Common myeloid progenitor, CD34-positive (primary cell): ENCODE data around the gene FEZ2.
A peak's percentile ranks its signal among the peaks of the same experiment; 100 is the strongest.

ENCODE experiments used
- CTCF ChIA-PET: fragments of 350-600 bp; sonication (Branson Sonifier 250); formaldehyde crosslinking; loops from one replicate; lab custom pipeline; 2021; ENCODE audit warnings: antibody characterized with exemption; lab: Charles Lee
- POLR2A ChIA-PET: fragments of 350-600 bp; sonication (Branson Sonifier 250); formaldehyde crosslinking; loops from one replicate; lab custom pipeline; 2021; ENCODE audit warnings: antibody characterized with exemption; lab: Charles Lee
- DNase-seq, 3 donors: peaks; one replicate each; pipeline versions ENCODE4 v3.0.0 to v3.0.0-alpha.2; 2013
- H3K27ac ChIP-seq, 2 experiments: 1 replicate in 1 of 2; 2 replicates in 1 of 2; pipeline ENCODE4 v1.7.0; 2013; ENCODE audit warnings: inconsistent platforms in 2 of 2, low read length in 2 of 2, mild to moderate bottlenecking in 2 of 2, low read depth in 1 of 2, moderate library complexity in 1 of 2; ENCODE audit not compliant: severe bottlenecking in 2 of 2, insufficient read depth in 1 of 2, poor library complexity in 1 of 2
- H3K27me3 ChIP-seq, 5 experiments: replicated peaks in 2 of 5; 1 replicate in 3 of 5; 2 replicates in 2 of 5; pipeline versions ENCODE4 v1.6.1 to v1.7.0; 2013; ENCODE audit warnings: low read length in 4 of 5, mild to moderate bottlenecking in 2 of 5, moderate library complexity in 2 of 5, inconsistent platforms in 1 of 5; ENCODE audit not compliant: insufficient read depth in 5 of 5, control insufficient read depth in 4 of 5
- H3K36me3 ChIP-seq, 4 experiments: 1 replicate in 2 of 4; 2 replicates in 2 of 4; pipeline versions ENCODE4 v1.6.1 to v1.7.0; 2013; ENCODE audit warnings: low read length in 3 of 4, control low read depth in 1 of 4, mild to moderate bottlenecking in 1 of 4; ENCODE audit not compliant: control insufficient read depth in 4 of 4, insufficient read depth in 4 of 4
- H3K4me1 ChIP-seq, 4 experiments: 1 replicate in 3 of 4; 2 replicates in 1 of 4; pipeline versions ENCODE4 v1.6.1 to v1.7.1; 2013; ENCODE audit warnings: low read length in 3 of 4, mild to moderate bottlenecking in 3 of 4, control low read depth in 1 of 4, inconsistent platforms in 1 of 4, moderate library complexity in 1 of 4; ENCODE audit not compliant: control insufficient read depth in 4 of 4, insufficient read depth in 4 of 4; ENCODE audit errors: control extremely low read depth in 1 of 4
- H3K4me3 ChIP-seq, 7 experiments: 1 replicate in 4 of 7; 2 replicates in 3 of 7; pipeline versions ENCODE4 v1.5.1 to v1.7.0; 2013; ENCODE audit warnings: mild to moderate bottlenecking in 7 of 7, low read length in 6 of 7, moderate library complexity in 6 of 7, inconsistent platforms in 2 of 7, low read depth in 2 of 7, control low read depth in 1 of 7; ENCODE audit not compliant: insufficient read depth in 4 of 7, control insufficient read depth in 1 of 7; ENCODE audit errors: extremely low read depth in 1 of 7
- H3K9me3 ChIP-seq, 5 experiments: 1 replicate in 4 of 5; 2 replicates in 1 of 5; pipeline versions ENCODE4 v1.6.1 to v1.7.1; 2013; ENCODE audit warnings: low read length in 4 of 5, mild to moderate bottlenecking in 2 of 5, inconsistent platforms in 1 of 5, low read depth in 1 of 5, moderate library complexity in 1 of 5; ENCODE audit not compliant: control insufficient read depth in 4 of 5, insufficient read depth in 2 of 5; ENCODE audit errors: control extremely low read depth in 1 of 5
- WGBS: methylation state at CpG from one replicate; pipeline ENCODE4 v1.1.5; 2013; ENCODE audit not compliant: insufficient coverage; 5-methylcytosine and 5-hydroxymethylcytosine counted together

The FEZ2 gene

DNA sequence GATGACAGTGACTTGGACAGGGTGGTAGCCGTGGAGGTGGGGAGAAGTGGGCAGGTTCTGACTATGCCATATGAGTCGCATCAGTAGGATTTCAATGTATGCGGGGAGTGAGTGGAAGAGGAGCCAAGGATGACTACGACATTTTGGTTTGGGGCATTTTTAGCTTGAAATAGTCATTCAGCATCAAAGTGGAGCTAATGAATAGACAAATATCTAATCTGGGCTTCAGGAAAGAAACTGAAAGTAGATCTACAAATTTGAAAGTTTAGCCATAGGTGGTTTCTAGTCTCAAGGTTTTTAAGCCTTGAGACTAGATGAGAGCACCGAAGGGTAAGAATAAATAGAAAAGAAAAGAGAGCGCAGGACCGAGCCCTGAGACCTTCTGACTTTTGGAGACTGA is 58.3 kb downstream of the FEZ2 start:
- no peak for DNase-seq
- Histone ChIP-seq H3K27ac (no peak overlapping the region), H3K27me3 (no peaks in the 10 kb centered on the region), H3K9me3 (no peaks in the 10 kb centered on the region), H3K36me3 (peaks cover 1 to 12% (median 7%) of the 10 kb centered on the region in 4 experiments), H3K4me1 (peaks cover 0 to 18% (median 8%) of the 10 kb centered on the region in 4 experiments), H3K4me3 (no peak overlapping the region)
- ChIA-PET POLR2A (no interaction called here), CTCF (no interaction called here)
- WGBS, result 100% methylated on average over 6 of the region's 7 CpGs

DNA sequence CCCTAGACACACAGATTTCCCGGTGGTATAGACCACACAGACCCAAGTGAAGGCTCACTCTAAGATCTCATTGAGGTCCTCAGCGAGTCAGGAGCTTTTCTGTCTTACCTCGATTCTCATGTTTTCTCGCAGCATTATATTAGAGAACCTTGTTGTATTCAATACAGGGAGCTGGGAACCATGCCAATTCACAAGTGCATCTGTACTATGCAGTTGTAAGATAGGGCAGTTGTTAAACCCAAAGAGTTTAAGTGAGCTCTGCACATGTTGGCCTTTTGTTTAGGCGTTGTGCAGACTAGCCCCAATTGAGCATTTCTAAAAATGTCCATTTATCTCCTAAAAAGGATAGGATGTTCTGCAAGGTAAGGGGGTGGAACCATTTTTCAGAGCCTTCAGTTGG is 59.6 kb downstream of the FEZ2 start:
- POLR2A ChIA-PET, result no interaction called here
- Histone ChIP-seq H3K27ac (no peak overlapping the region), H3K4me3 (no peak overlapping the region), H3K36me3 (peaks cover 0 to 9% (median 1%) of the 10 kb centered on the region in 4 experiments), H3K4me1 (peaks cover 0 to 18% (median 8%) of the 10 kb centered on the region in 4 experiments), H3K27me3 (no peaks in the 10 kb centered on the region), H3K9me3 (no peaks in the 10 kb centered on the region)
- peak; percentile 24 to 79 (median 67) for DNase-seq
- CTCF ChIA-PET, result interaction anchor here (1.0 to 3.1 kb wide), 3 partner anchors 8 to 18 kb away, joined by 3 to 8 read pairs (median 4); no protein-coding TSS in a partner anchor
- 57% methylated on average over 2 of the region's 5 CpGs for WGBS

DNA sequence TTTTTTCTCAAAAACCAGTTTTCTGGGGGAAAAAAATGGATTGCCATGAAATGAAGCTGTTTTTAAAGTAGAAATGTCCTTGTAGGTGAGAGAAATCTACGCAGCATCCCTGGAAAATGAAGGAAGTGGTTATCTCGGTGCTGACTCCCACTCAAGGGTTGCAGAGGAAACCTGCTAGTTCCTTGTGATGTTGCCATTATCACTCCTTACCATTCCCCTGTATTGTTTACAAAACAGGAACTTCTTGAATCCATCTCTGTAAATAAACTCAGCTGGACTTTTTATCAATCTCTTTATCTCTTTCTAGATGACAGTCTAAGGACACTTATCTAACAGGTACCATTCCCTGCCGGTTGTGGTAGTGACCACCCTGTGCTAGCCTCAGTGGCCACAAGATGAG is 61.2 kb downstream of the FEZ2 start:
- Histone ChIP-seq H3K9me3 (no peaks in the 10 kb centered on the region), H3K27ac (no peak overlapping the region), H3K4me1 (peaks cover 0 to 9% (median 4%) of the 10 kb centered on the region in 4 experiments), H3K4me3 (no peak overlapping the region), H3K36me3 (peaks cover 0 to 7% (median 3%) of the 10 kb centered on the region in 4 experiments), H3K27me3 (no peaks in the 10 kb centered on the region)
- no peak for DNase-seq
- 57% methylated on average over 2 of the region's 3 CpGs for WGBS
- POLR2A ChIA-PET, result no interaction called here
- CTCF ChIA-PET, result interaction anchor here (0.9 to 3.1 kb wide), 3 partner anchors 9 to 127 kb away, joined by 3 to 8 read pairs (median 4); no protein-coding TSS in a partner anchor

DNA sequence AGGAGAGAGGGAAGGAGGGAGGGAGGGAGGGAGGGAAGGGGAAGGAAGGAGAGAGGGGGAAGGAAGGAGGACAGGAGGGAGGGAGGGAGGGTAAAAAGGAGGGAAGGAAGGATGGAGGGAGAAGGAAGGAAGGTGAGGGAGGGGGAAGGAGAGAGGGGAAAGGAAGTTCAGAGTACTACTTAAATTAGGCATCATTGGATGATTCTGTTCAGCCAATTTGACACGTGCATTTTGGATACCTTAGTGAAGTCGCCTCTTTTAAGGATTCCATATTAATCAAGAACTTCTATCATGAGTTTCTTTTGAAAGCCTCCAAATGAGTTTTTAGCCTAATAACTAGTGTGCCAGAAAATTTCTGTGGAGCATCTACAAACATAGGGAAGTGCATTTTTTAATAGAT is 62.9 kb downstream of the FEZ2 start:
- H3K9me3 ChIP-seq, result no peaks in the 10 kb centered on the region
- no peak overlapping the region for H3K4me3 ChIP-seq
- ChIA-PET POLR2A (no interaction called here), CTCF (no interaction called here)
- 100% methylated on average over 1 of the region's 2 CpGs for WGBS
- no peak for DNase-seq
- no peak overlapping the region for H3K27ac ChIP-seq
- peaks cover 0 to 5% (median 2%) of the 10 kb centered on the region in 4 experiments for H3K36me3 ChIP-seq
- no peaks in the 10 kb centered on the region for H3K27me3 ChIP-seq
- H3K4me1 ChIP-seq, result peaks cover 5 to 13% (median 6%) of the 10 kb centered on the region in 4 experiments

DNA sequence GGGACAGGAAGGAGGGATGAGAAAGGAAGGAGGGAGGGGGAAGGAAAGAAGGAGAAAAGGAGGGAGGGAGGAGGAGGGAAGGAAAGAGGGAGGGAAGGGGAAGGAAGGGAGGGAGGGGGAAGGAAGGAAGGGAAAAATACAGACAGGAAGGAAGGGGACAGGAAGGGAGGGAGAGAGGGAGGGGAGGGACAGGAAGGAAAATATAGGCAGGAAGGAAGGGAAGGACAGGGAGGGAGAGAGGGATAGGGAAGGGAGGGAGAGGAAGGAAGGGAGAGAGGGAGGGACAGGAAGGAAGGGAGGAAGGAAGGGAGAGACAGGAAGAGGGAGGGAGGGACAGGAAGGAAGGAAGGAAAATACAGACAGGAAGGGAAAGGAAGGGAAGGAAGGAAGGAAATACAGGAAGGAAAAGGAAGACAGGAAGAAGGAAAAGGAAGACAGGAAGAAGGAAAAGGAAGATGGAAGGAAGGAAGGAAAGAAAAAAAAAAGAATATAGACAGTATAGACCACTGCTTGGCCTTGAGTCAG is 63.6 kb downstream of the FEZ2 start:
- no peak for DNase-seq
- Histone ChIP-seq H3K27me3 (no peaks in the 10 kb centered on the region), H3K4me3 (no peak overlapping the region), H3K4me1 (peaks cover 5 to 13% (median 6%) of the 10 kb centered on the region in 4 experiments), H3K36me3 (peaks cover 0 to 5% (median 1%) of the 10 kb centered on the region in 4 experiments), H3K27ac (no peak overlapping the region), H3K9me3 (no peaks in the 10 kb centered on the region)
- POLR2A ChIA-PET, result no interaction called here
- CTCF ChIA-PET, result no interaction called here

DNA sequence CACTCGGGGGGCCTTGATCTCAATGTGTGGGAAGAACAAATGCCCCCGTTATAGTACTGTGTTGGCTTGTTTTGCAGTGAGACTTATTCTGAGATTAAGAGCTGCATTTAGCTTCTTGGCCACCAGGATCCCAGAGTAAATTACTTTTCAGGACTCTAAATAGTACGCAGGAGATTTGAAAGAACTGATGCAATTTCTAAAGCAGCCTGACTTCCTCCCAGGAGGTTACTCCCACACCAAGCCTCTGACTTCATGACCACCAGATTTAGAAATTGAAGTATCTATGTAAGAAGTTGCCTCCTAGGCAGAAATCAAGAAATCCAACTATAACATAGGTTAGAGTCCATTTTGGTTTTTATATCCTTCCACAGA is 67.0 kb downstream of the FEZ2 start:
- 100% methylated on average over 2 of the region's 3 CpGs for WGBS
- ChIA-PET POLR2A (no interaction called here), CTCF (no interaction called here)
- Histone ChIP-seq H3K27me3 (no peaks in the 10 kb centered on the region), H3K9me3 (no peaks in the 10 kb centered on the region), H3K4me3 (peak overlapping the region in 1 of 7 experiments; percentile 22), H3K36me3 (peaks cover 0 to 8% (median 2%) of the 10 kb centered on the region in 4 experiments), H3K4me1 (peaks cover 0 to 13% (median 3%) of the 10 kb centered on the region in 4 experiments), H3K27ac (no peak overlapping the region)
- DNase-seq, result peak in 1 of 3 donors; percentile 17

DNA sequence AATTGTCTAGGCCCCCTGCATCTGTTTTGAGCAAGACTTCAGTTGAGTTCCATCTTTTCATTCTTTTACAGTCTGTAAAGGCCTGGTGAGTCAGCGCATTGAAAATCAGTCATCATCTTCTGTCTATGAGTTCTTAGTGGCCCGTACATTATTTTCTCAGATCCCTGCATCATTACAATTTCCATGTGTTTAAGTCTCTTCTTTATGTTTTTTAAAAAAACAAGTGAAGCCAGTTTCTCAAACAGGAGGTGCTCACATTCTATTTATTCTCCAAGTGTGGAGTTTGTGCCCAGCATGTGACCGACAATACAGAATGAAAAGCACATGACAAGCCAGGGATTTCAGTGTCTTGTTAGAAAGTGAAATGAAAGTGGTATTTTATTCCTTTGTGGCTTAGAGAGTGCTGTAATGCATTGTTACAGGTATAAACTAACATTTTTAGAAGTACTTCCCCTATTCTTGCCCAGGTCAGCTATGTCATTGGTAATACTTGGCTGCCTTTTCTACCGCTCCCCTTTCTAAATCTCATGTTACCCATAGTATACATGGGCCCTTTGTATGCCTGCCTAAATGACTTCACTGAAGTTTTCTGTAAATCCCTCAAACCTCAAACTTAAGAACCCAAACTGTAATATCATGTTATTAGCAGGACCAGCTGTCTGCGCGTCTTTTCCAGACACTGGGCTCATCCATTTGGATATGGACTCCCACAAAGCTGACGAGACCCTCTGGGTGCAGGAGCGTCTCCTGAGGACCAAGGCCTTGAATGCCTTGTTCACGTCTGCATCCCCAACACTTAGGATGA is 67.6 kb downstream of the FEZ2 start:
- Histone ChIP-seq H3K9me3 (no peaks in the 10 kb centered on the region), H3K27ac (no peak overlapping the region), H3K27me3 (no peaks in the 10 kb centered on the region), H3K4me1 (peaks cover 0 to 13% (median 3%) of the 10 kb centered on the region in 4 experiments), H3K36me3 (peaks cover 0 to 8% (median 2%) of the 10 kb centered on the region in 4 experiments), H3K4me3 (peak overlapping the region in 1 of 7 experiments; percentile 22)
- CTCF ChIA-PET, result no interaction called here
- POLR2A ChIA-PET, result no interaction called here
- 94% methylated on average over 7 of the region's 9 CpGs for WGBS
- DNase-seq, result no peak
